Panc1 (cell line): ENCODE results near the gene MYO1F.

Experiments
- POLR2AphosphoS5 ChIP-seq: IDR thresholded peaks from 2 replicates; pipeline ENCODE4 v1.6.1; 2012; ENCODE audit warnings: mild to moderate bottlenecking, low read depth, low read length, moderate library complexity
- SIN3A ChIP-seq: IDR thresholded peaks from 2 replicates; pipeline ENCODE4 v1.6.1; 2012; ENCODE audit warnings: low read depth, mild to moderate bottlenecking, low read length, moderate library complexity, borderline replicate concordance; ENCODE audit not compliant: insufficient read depth
- TCF7L2 ChIP-seq: IDR thresholded peaks from 2 replicates; pipeline ENCODE4 v1.6.1; 2011; ENCODE audit warnings: mild to moderate bottlenecking, low read depth, low read length, inconsistent platforms
- TF ChIP-seq, protein P1 (sequence below): fragments of 450-650 bp; IDR thresholded peaks from 2 replicates; pipeline ENCODE4 v1.5.1; 2017; ENCODE audit warnings: mild to moderate bottlenecking
- TF ChIP-seq, protein P2 (sequence below), 2 experiments: IDR thresholded peaks; 2 replicates each; pipeline ENCODE4 v1.6.1; 2011 to 2012; ENCODE audit warnings: low read depth in 2 of 2, control low read depth in 1 of 2, low read length in 1 of 2, mild to moderate bottlenecking in 1 of 2, moderate library complexity in 1 of 2; ENCODE audit not compliant: insufficient read depth in 1 of 2

- TF ChIP-seq POLR2AphosphoS5 (no peak), TCF7L2 (no peak), SIN3A (no peak)
- TF ChIP-seq, protein P1, sequence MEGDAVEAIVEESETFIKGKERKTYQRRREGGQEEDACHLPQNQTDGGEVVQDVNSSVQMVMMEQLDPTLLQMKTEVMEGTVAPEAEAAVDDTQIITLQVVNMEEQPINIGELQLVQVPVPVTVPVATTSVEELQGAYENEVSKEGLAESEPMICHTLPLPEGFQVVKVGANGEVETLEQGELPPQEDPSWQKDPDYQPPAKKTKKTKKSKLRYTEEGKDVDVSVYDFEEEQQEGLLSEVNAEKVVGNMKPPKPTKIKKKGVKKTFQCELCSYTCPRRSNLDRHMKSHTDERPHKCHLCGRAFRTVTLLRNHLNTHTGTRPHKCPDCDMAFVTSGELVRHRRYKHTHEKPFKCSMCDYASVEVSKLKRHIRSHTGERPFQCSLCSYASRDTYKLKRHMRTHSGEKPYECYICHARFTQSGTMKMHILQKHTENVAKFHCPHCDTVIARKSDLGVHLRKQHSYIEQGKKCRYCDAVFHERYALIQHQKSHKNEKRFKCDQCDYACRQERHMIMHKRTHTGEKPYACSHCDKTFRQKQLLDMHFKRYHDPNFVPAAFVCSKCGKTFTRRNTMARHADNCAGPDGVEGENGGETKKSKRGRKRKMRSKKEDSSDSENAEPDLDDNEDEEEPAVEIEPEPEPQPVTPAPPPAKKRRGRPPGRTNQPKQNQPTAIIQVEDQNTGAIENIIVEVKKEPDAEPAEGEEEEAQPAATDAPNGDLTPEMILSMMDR = no peak
- TF ChIP-seq, protein P2, sequence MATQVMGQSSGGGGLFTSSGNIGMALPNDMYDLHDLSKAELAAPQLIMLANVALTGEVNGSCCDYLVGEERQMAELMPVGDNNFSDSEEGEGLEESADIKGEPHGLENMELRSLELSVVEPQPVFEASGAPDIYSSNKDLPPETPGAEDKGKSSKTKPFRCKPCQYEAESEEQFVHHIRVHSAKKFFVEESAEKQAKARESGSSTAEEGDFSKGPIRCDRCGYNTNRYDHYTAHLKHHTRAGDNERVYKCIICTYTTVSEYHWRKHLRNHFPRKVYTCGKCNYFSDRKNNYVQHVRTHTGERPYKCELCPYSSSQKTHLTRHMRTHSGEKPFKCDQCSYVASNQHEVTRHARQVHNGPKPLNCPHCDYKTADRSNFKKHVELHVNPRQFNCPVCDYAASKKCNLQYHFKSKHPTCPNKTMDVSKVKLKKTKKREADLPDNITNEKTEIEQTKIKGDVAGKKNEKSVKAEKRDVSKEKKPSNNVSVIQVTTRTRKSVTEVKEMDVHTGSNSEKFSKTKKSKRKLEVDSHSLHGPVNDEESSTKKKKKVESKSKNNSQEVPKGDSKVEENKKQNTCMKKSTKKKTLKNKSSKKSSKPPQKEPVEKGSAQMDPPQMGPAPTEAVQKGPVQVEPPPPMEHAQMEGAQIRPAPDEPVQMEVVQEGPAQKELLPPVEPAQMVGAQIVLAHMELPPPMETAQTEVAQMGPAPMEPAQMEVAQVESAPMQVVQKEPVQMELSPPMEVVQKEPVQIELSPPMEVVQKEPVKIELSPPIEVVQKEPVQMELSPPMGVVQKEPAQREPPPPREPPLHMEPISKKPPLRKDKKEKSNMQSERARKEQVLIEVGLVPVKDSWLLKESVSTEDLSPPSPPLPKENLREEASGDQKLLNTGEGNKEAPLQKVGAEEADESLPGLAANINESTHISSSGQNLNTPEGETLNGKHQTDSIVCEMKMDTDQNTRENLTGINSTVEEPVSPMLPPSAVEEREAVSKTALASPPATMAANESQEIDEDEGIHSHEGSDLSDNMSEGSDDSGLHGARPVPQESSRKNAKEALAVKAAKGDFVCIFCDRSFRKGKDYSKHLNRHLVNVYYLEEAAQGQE (IDR thresholded peaks at IDR 0.05; ENCODE audit: insufficient read depth in 1 of 2, low read depth in 2 of 2, low read length in 1 of 2) = no peak
These were observed 37.2 kb upstream of the MYO1F start for GRCh38 chr19:8614455-8614854.
